Mammary epithelial cell (primary cell): ENCODE measurements around the gene FBXL7.

ENCODE experiments used
- CTCF ChIP-seq, 2 donors: IDR thresholded peaks in 1 of 2; conservative IDR thresholded peaks in 1 of 2; 2 replicates each; pipeline ENCODE4 v1.5.1; 2011 to 2012; ENCODE audit warnings: inconsistent platforms in 2 of 2, low read length in 2 of 2, mild to moderate bottlenecking in 2 of 2, control low read depth in 1 of 2, low read depth in 1 of 2; ENCODE audit not compliant: insufficient read depth in 1 of 2; ENCODE audit errors: extremely low read depth in 1 of 2
- EZH2 ChIP-seq: IDR thresholded peaks from 2 replicates; pipeline ENCODE4 v1.6.1; 2012; ENCODE audit warnings: low read length, inconsistent platforms, borderline replicate concordance

- TF ChIP-seq CTCF (conservative IDR thresholded peaks at IDR 0.05 in 1 of 2, IDR thresholded peaks at IDR 0.05 in 1 of 2; ENCODE audit: extremely low read depth in 1 of 2, insufficient read depth in 1 of 2, low read depth in 1 of 2, low read length in 2 of 2), result no peak
- no peak for TF ChIP-seq EZH2
Measured at GRCh38 chr5:15946026-15946425, 446.0 kb downstream of the FBXL7 start.
